Large intestine (tissue), 3 donors: ENCODE measurements around the gene CTBP2. TPM values are rescaled to one million over a fixed set of nuclear protein-coding genes. Genes with fewer than 3 reads are reported as not detected.

Source experiments
- DNase-seq, 2 donors: peaks; one replicate each; pipeline versions ENCODE4 v3.0.0 to v3.0.0-alpha.2; 2013
- H3K27ac ChIP-seq: one replicate; pipeline ENCODE4 v1.5.1; 2013; ENCODE audit warnings: low read length
- H3K27me3 ChIP-seq: 2 replicates; pipeline ENCODE4 v1.6.1; 2013; ENCODE audit warnings: low read length; ENCODE audit not compliant: control insufficient read depth, insufficient read depth
- H3K36me3 ChIP-seq: 2 replicates; pipeline ENCODE4 v1.6.1; 2013; ENCODE audit warnings: low read length; ENCODE audit not compliant: control insufficient read depth, insufficient read depth
- H3K4me1 ChIP-seq: one replicate; pipeline ENCODE4 v1.6.1; 2013; ENCODE audit warnings: low read length; ENCODE audit not compliant: control insufficient read depth, insufficient read depth
- H3K4me3 ChIP-seq: one replicate; pipeline ENCODE4 v1.5.1; 2013; ENCODE audit warnings: low read length
- H3K9me3 ChIP-seq: one replicate; pipeline ENCODE4 v1.6.1; 2013; ENCODE audit warnings: mild to moderate bottlenecking, low read depth, low read length, moderate library complexity; ENCODE audit not compliant: control insufficient read depth
- WGBS: methylation state at CpG from one replicate; pipeline ENCODE4 v1.1.5; 2013; ENCODE audit warnings: low lambda C conversion rate; ENCODE audit not compliant: insufficient coverage; 5-methylcytosine and 5-hydroxymethylcytosine counted together
- polyA plus RNA-seq: library from polyadenylated mRNA; unstranded; fragments of 120-200 nt; gene quantifications from one replicate; pipeline ENCODE4 v1.2.1, GENCODE V29; 2013

Gene CTBP2
- polyA plus RNA-seq, 1 donor, result 60.1 TPM

- Histone ChIP-seq H3K36me3 (peaks cover 50% of the 10 kb centered on the region), H3K27me3 (no peaks in the 10 kb centered on the region), H3K4me1 (peaks cover 18% of the 10 kb centered on the region), H3K27ac (no peak overlapping the region), H3K9me3 (no peaks in the 10 kb centered on the region), H3K4me3 (no peak overlapping the region)
- no CpG with 5 or more reads among the region's 22 CpGs for WGBS
- DNase-seq, result no peak
Observed at GRCh38 chr10:125125951-125126735, 34.2 kb downstream of the CTBP2 start.

GRCh38 chr10:125124907-125125306 lies 35.5 kb downstream of the CTBP2 start:
- H3K9me3 ChIP-seq, result no peaks in the 10 kb centered on the region
- H3K4me3 ChIP-seq, result no peak overlapping the region
- no peak for DNase-seq
- 70% methylated on average over 2 of the region's 10 CpGs for WGBS
- H3K36me3 ChIP-seq, result peaks cover 41% of the 10 kb centered on the region
- H3K27me3 ChIP-seq, result no peaks in the 10 kb centered on the region
- peaks cover 29% of the 10 kb centered on the region for H3K4me1 ChIP-seq
- H3K27ac ChIP-seq, result no peak overlapping the region

- WGBS, result no CpG with 5 or more reads among the region's 11 CpGs
- Histone ChIP-seq H3K27ac (peak overlapping the region; percentile 56), H3K4me3 (no peak overlapping the region), H3K4me1 (peaks cover 33% of the 10 kb centered on the region), H3K27me3 (no peaks in the 10 kb centered on the region), H3K9me3 (no peaks in the 10 kb centered on the region), H3K36me3 (peaks cover 34% of the 10 kb centered on the region)
- no peak for DNase-seq
Observed at GRCh38 chr10:125124115-125124487, 36.3 kb downstream of the CTBP2 start.

- Histone ChIP-seq H3K36me3 (peaks cover 36% of the 10 kb centered on the region), H3K27me3 (no peaks in the 10 kb centered on the region), H3K4me3 (no peak overlapping the region), H3K9me3 (no peaks in the 10 kb centered on the region), H3K27ac (peak overlapping the region; percentile 56), H3K4me1 (peaks cover 33% of the 10 kb centered on the region)
- peak; percentile 67 to 88 for DNase-seq
- no CpG with 5 or more reads among the region's 13 CpGs for WGBS
Observed at GRCh38 chr10:125123476-125124114, 36.8 kb downstream of the CTBP2 start.

- WGBS, result no CpG with 5 or more reads among the region's 8 CpGs
- no peak overlapping the region for H3K4me3 ChIP-seq
- no peaks in the 10 kb centered on the region for H3K9me3 ChIP-seq
- peaks cover 35% of the 10 kb centered on the region for H3K36me3 ChIP-seq
- peaks cover 29% of the 10 kb centered on the region for H3K4me1 ChIP-seq
- H3K27ac ChIP-seq, result no peak overlapping the region
- DNase-seq, result no peak
- H3K27me3 ChIP-seq, result no peaks in the 10 kb centered on the region
Observed at GRCh38 chr10:125122566-125122965, 37.8 kb downstream of the CTBP2 start.

GRCh38 chr10:125121003-125121402 lies 39.4 kb downstream of the CTBP2 start:
- H3K4me1 ChIP-seq, result peaks cover 32% of the 10 kb centered on the region
- no peaks in the 10 kb centered on the region for H3K9me3 ChIP-seq
- peak in 1 of 2 donors; percentile 42 for DNase-seq
- WGBS, result no CpG with 5 or more reads among the region's 8 CpGs
- H3K27ac ChIP-seq, result peak overlapping the region; percentile 63
- H3K36me3 ChIP-seq, result peaks cover 32% of the 10 kb centered on the region
- no peaks in the 10 kb centered on the region for H3K27me3 ChIP-seq
- H3K4me3 ChIP-seq, result no peak overlapping the region

GRCh38 chr10:125120053-125120710 lies 40.2 kb downstream of the CTBP2 start:
- H3K9me3 ChIP-seq, result no peaks in the 10 kb centered on the region
- peaks cover 28% of the 10 kb centered on the region for H3K36me3 ChIP-seq
- no peak overlapping the region for H3K4me3 ChIP-seq
- peaks cover 32% of the 10 kb centered on the region for H3K4me1 ChIP-seq
- peak; percentile 63 to 81 for DNase-seq
- no peaks in the 10 kb centered on the region for H3K27me3 ChIP-seq
- H3K27ac ChIP-seq, result peak overlapping the region; percentile 63
- no CpG with 5 or more reads among the region's 11 CpGs for WGBS

GRCh38 chr10:125118701-125119100 lies 41.7 kb downstream of the CTBP2 start:
- Histone ChIP-seq H3K4me3 (no peak overlapping the region), H3K9me3 (no peaks in the 10 kb centered on the region), H3K36me3 (peaks cover 30% of the 10 kb centered on the region), H3K4me1 (peaks cover 28% of the 10 kb centered on the region), H3K27me3 (no peaks in the 10 kb centered on the region), H3K27ac (no peak overlapping the region)
- no peak for DNase-seq
- no CpG with 5 or more reads among the region's 10 CpGs for WGBS

- H3K27me3 ChIP-seq, result no peaks in the 10 kb centered on the region
- H3K4me1 ChIP-seq, result peaks cover 22% of the 10 kb centered on the region
- H3K36me3 ChIP-seq, result peaks cover 30% of the 10 kb centered on the region
- 63% methylated on average over 1 of the region's 14 CpGs for WGBS
- no peaks in the 10 kb centered on the region for H3K9me3 ChIP-seq
- no peak overlapping the region for H3K4me3 ChIP-seq
- H3K27ac ChIP-seq, result peak overlapping the region; percentile 16
- DNase-seq, result no peak
Observed at GRCh38 chr10:125118011-125118611, 42.3 kb downstream of the CTBP2 start.

- H3K36me3 ChIP-seq, result peaks cover 18% of the 10 kb centered on the region
- no peaks in the 10 kb centered on the region for H3K9me3 ChIP-seq
- H3K27ac ChIP-seq, result no peak overlapping the region
- H3K4me3 ChIP-seq, result no peak overlapping the region
- H3K27me3 ChIP-seq, result no peaks in the 10 kb centered on the region
- WGBS, result no CpG with 5 or more reads among the region's 18 CpGs
- no peak for DNase-seq
- H3K4me1 ChIP-seq, result peaks cover 24% of the 10 kb centered on the region
Observed at GRCh38 chr10:125116652-125117310, 43.6 kb downstream of the CTBP2 start.
